22Rv1 (cell line): ENCODE data around the gene SNED1.

Source experiments
- ZFX ChIP-seq: fragments of 450-650 bp; IDR thresholded peaks from 2 replicates; pipeline ENCODE4 v1.6.1; 2017; ENCODE audit warnings: antibody characterized with exemption, borderline replicate concordance
- TF ChIP-seq, protein P1 (sequence below): fragments of 450-650 bp; IDR thresholded peaks from 2 replicates; pipeline ENCODE4 v1.5.1; 2017; ENCODE audit warnings: mild to moderate bottlenecking

GRCh38 chr2:241130316-241130715 lies 131.9 kb downstream of the SNED1 start:
- TF ChIP-seq, protein P1, sequence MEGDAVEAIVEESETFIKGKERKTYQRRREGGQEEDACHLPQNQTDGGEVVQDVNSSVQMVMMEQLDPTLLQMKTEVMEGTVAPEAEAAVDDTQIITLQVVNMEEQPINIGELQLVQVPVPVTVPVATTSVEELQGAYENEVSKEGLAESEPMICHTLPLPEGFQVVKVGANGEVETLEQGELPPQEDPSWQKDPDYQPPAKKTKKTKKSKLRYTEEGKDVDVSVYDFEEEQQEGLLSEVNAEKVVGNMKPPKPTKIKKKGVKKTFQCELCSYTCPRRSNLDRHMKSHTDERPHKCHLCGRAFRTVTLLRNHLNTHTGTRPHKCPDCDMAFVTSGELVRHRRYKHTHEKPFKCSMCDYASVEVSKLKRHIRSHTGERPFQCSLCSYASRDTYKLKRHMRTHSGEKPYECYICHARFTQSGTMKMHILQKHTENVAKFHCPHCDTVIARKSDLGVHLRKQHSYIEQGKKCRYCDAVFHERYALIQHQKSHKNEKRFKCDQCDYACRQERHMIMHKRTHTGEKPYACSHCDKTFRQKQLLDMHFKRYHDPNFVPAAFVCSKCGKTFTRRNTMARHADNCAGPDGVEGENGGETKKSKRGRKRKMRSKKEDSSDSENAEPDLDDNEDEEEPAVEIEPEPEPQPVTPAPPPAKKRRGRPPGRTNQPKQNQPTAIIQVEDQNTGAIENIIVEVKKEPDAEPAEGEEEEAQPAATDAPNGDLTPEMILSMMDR: no peak
- TF ChIP-seq ZFX: no peak
